Common myeloid progenitor, CD34-positive (primary cell): ENCODE measurements around the gene SLC30A1. TPM values are rescaled to one million over a fixed set of nuclear protein-coding genes. Genes with fewer than 3 reads are reported as not detected.
"Not testable (repeated sequence)": the region's sequence is repeated elsewhere in the genome, so short reads cannot be mapped to it uniquely, and the experiment has no call there.

Source experiments
- CTCF ChIA-PET: fragments of 350-600 bp; sonication (Branson Sonifier 250); formaldehyde crosslinking; loops from one replicate; lab custom pipeline; 2021; ENCODE audit warnings: antibody characterized with exemption; lab: Charles Lee
- POLR2A ChIA-PET: fragments of 350-600 bp; sonication (Branson Sonifier 250); formaldehyde crosslinking; loops from one replicate; lab custom pipeline; 2021; ENCODE audit warnings: antibody characterized with exemption; lab: Charles Lee
- DNase-seq, 3 donors: peaks; one replicate each; pipeline versions ENCODE4 v3.0.0 to v3.0.0-alpha.2; 2013
- H3K27ac ChIP-seq, 2 experiments: 1 replicate in 1 of 2; 2 replicates in 1 of 2; pipeline ENCODE4 v1.7.0; 2013; ENCODE audit warnings: inconsistent platforms in 2 of 2, low read length in 2 of 2, mild to moderate bottlenecking in 2 of 2, low read depth in 1 of 2, moderate library complexity in 1 of 2; ENCODE audit not compliant: severe bottlenecking in 2 of 2, insufficient read depth in 1 of 2, poor library complexity in 1 of 2
- H3K27me3 ChIP-seq, 5 experiments: replicated peaks in 2 of 5; 1 replicate in 3 of 5; 2 replicates in 2 of 5; pipeline versions ENCODE4 v1.6.1 to v1.7.0; 2013; ENCODE audit warnings: low read length in 4 of 5, mild to moderate bottlenecking in 2 of 5, moderate library complexity in 2 of 5, inconsistent platforms in 1 of 5; ENCODE audit not compliant: insufficient read depth in 5 of 5, control insufficient read depth in 4 of 5
- H3K36me3 ChIP-seq, 4 experiments: 1 replicate in 2 of 4; 2 replicates in 2 of 4; pipeline versions ENCODE4 v1.6.1 to v1.7.0; 2013; ENCODE audit warnings: low read length in 3 of 4, control low read depth in 1 of 4, mild to moderate bottlenecking in 1 of 4; ENCODE audit not compliant: control insufficient read depth in 4 of 4, insufficient read depth in 4 of 4
- H3K4me1 ChIP-seq, 4 experiments: 1 replicate in 3 of 4; 2 replicates in 1 of 4; pipeline versions ENCODE4 v1.6.1 to v1.7.1; 2013; ENCODE audit warnings: low read length in 3 of 4, mild to moderate bottlenecking in 3 of 4, control low read depth in 1 of 4, inconsistent platforms in 1 of 4, moderate library complexity in 1 of 4; ENCODE audit not compliant: control insufficient read depth in 4 of 4, insufficient read depth in 4 of 4; ENCODE audit errors: control extremely low read depth in 1 of 4
- H3K4me3 ChIP-seq, 7 experiments: 1 replicate in 4 of 7; 2 replicates in 3 of 7; pipeline versions ENCODE4 v1.5.1 to v1.7.0; 2013; ENCODE audit warnings: mild to moderate bottlenecking in 7 of 7, low read length in 6 of 7, moderate library complexity in 6 of 7, inconsistent platforms in 2 of 7, low read depth in 2 of 7, control low read depth in 1 of 7; ENCODE audit not compliant: insufficient read depth in 4 of 7, control insufficient read depth in 1 of 7; ENCODE audit errors: extremely low read depth in 1 of 7
- H3K9me3 ChIP-seq, 5 experiments: 1 replicate in 4 of 5; 2 replicates in 1 of 5; pipeline versions ENCODE4 v1.6.1 to v1.7.1; 2013; ENCODE audit warnings: low read length in 4 of 5, mild to moderate bottlenecking in 2 of 5, inconsistent platforms in 1 of 5, low read depth in 1 of 5, moderate library complexity in 1 of 5; ENCODE audit not compliant: control insufficient read depth in 4 of 5, insufficient read depth in 2 of 5; ENCODE audit errors: control extremely low read depth in 1 of 5
- WGBS: methylation state at CpG from one replicate; pipeline ENCODE4 v1.1.5; 2013; ENCODE audit not compliant: insufficient coverage; 5-methylcytosine and 5-hydroxymethylcytosine counted together
- polyA plus RNA-seq: library from polyadenylated mRNA; unstranded; fragments of 120-200 nt; gene quantifications from one replicate; pipeline ENCODE4 v1.2.1, GENCODE V29; 2013

SLC30A1 gene
- polyA plus RNA-seq = 4.7 TPM

DNA sequence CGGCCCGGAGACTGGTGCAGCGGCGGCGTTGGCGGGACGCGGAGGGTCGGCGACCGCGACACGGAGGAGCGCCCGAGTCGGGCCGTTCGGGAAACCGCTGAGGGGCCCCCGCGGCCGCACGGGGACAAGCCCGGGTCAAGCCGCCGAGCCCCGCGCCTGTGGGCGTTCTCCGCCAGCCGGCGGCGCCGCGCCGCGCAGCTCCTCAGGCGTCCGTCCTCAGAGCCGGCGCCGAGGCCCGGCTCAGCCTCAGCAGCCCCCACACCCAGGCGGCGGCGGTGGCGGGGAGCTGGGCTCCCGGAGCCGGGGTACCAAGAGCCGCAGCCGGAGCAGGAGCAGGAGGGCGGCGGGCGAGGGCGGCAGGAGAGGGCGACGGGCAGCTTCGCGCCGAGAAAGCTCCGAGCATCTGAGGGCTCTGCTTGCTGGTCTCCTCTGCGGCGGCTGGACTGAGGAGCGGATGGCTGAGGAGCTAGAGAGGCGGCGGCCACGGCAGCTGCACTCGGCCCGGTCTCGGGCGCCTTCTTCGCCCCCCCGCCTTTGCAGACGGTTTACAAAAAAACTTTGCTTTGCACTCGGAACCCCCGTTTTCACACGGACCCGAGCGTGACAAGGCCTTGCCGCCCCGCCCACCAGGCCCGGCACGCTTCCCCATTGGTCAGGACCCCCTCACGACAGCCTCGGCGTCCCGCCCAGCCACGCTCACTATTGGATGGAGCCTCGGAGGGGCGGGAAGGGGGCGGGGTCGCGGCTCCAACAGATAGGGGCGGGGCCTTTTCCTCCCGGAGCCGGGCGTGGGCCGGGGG is at the start of gene SLC30A1:
Gene SLC30A1 (minus strand): TSS at position 522 of the 800 bp plus-strand sequence. CDS start 549 bp downstream, outside the sequence.
- Histone ChIP-seq H3K4me1 (peaks cover 18 to 70% (median 41%) of the 10 kb centered on the region in 4 experiments), H3K27me3 (no peaks in the 10 kb centered on the region), H3K4me3 (peak within 1 kb of the TSS; percentile 76 to 93 (median 87)), H3K27ac (peak within 1 kb of the TSS in 1 of 2 experiments; percentile 70), H3K36me3 (peaks cover 0 to 12% (median 7%) of the 10 kb centered on the region in 4 experiments), H3K9me3 (no peaks in the 10 kb centered on the region)
- DNase-seq = peak; percentile 98 to 99 (median 98)
- POLR2A ChIA-PET = no interaction called here
- CTCF ChIA-PET = interaction anchor here (0.7 to 3.2 kb wide), 16 partner anchors 10 to 81 kb away, joined by 3 to 25 read pairs (median 6); no protein-coding TSS in a partner anchor
- under 1% methylated on average over 78 of the region's 98 CpGs for whole genome bisulfite sequencing

- H3K27ac ChIP-seq = no peak overlapping the region
- 92% methylated on average over 2 of the region's 4 CpGs for WGBS
- peaks cover 6 to 27% (median 20%) of the 10 kb centered on the region in 4 experiments for H3K4me1 ChIP-seq
- no peak for DNase-seq
- CTCF ChIA-PET = interaction anchor here (0.7 to 1.9 kb wide), 8 partner anchors 13 to 114 kb away, joined by 3 to 7 read pairs (median 3); no protein-coding TSS in a partner anchor
- H3K27me3 ChIP-seq = peaks cover 0 to 52% (median 11%) of the 10 kb centered on the region in 5 experiments
- no peaks in the 10 kb centered on the region for H3K9me3 ChIP-seq
- H3K36me3 ChIP-seq = no peaks in the 10 kb centered on the region
- no peak overlapping the region for H3K4me3 ChIP-seq
- POLR2A ChIA-PET = no interaction called here
Observed at GRCh38 chr1:211628417-211628816, 49.5 kb upstream of the SLC30A1 start.

DNA sequence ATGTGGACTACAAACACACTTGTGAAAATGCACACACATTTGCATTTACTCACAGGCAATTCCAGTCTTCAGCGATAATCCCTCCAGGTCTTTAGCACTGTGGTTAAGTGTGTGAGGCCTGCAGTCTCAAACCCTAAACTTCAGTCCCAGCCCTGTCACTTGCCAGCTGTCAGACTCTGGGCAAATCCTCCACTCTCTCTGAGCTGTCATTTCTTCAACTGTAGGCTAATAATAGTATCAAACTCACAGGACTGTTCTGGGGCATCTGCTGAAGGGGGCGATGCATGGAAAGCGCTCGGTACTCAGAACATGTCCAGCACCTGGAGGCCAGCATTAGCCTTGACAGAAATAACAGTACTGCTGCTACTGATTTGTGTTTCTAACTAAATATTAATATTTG is 48.3 kb upstream of the SLC30A1 start:
- Histone ChIP-seq H3K4me3 (no peak overlapping the region), H3K27me3 (peaks cover 0 to 48% (median 13%) of the 10 kb centered on the region in 5 experiments), H3K9me3 (no peaks in the 10 kb centered on the region), H3K4me1 (peaks cover 7 to 19% (median 12%) of the 10 kb centered on the region in 4 experiments), H3K36me3 (no peaks in the 10 kb centered on the region), H3K27ac (no peak overlapping the region)
- no peak for DNase-seq
- 83% methylated on average over 2 of the region's 4 CpGs for WGBS
- POLR2A ChIA-PET = no interaction called here
- CTCF ChIA-PET = interaction anchor here (1.3 to 1.9 kb wide), 2 partner anchors 10 to 22 kb away, joined by 3 to 7 read pairs; no protein-coding TSS in a partner anchor

DNA sequence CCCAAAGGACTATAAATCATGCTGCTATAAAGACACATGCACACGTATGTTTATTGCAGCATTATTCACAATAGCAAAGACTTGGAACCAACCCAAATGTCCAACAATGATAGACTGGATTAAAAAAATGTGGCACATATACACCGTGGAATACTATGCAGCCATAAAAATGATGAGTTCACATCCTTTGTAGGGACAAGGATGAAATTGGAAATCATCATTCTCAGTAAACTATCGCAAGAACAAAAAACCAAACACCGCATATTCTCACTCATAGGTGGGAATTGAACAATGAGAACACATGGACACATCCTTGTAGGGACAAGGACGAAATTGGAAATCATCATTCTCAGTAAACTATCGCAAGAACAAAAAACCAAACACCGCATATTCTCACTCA is 46.9 kb upstream of the SLC30A1 start:
- H3K9me3 ChIP-seq, POLR2A ChIA-PET, H3K36me3 ChIP-seq, DNase-seq, CTCF ChIA-PET, H3K4me3 ChIP-seq, H3K27ac ChIP-seq: not testable (repeated sequence)
- no CpG with 5 or more reads among the region's 7 CpGs for WGBS
- H3K27me3 ChIP-seq = peaks cover 0 to 52% (median 11%) of the 10 kb centered on the region in 5 experiments
- H3K4me1 ChIP-seq = peaks cover 5 to 16% (median 11%) of the 10 kb centered on the region in 4 experiments

GRCh38 chr1:211625040-211625439 is 46.1 kb upstream of the SLC30A1 start:
- peak; percentile 62 to 64 (median 63) for DNase-seq
- H3K36me3 ChIP-seq = no peaks in the 10 kb centered on the region
- H3K4me3 ChIP-seq = no peak overlapping the region
- H3K9me3 ChIP-seq = no peaks in the 10 kb centered on the region
- H3K4me1 ChIP-seq = peaks cover 5 to 18% (median 11%) of the 10 kb centered on the region in 4 experiments
- ChIA-PET POLR2A (interaction anchor here (1.8 kb wide), 1 partner anchor 22 kb away, joined by 4 read pairs; no protein-coding TSS in a partner anchor), CTCF (interaction anchor here (0.6 to 3.7 kb wide), 16 partner anchors 8 to 296 kb away, joined by 3 to 25 read pairs (median 3); partner anchors contain the start of gene SLC30A1)
- H3K27ac ChIP-seq = no peak overlapping the region
- 17% methylated on average over 1 of the region's 2 CpGs for WGBS
- H3K27me3 ChIP-seq = peaks cover 0 to 51% (median 9%) of the 10 kb centered on the region in 5 experiments

- no peaks in the 10 kb centered on the region for H3K36me3 ChIP-seq
- no peaks in the 10 kb centered on the region for H3K9me3 ChIP-seq
- H3K4me3 ChIP-seq = peak overlapping the region in 1 of 7 experiments; percentile 13
- peak; percentile 41 to 69 (median 58) for DNase-seq
- WGBS = 25% methylated on average over 3 of the region's 3 CpGs
- H3K4me1 ChIP-seq = peaks cover 5 to 23% (median 11%) of the 10 kb centered on the region in 4 experiments
- POLR2A ChIA-PET = interaction anchor here (1.8 kb wide), 1 partner anchor 21 kb away, joined by 4 read pairs; no protein-coding TSS in a partner anchor
- no peak overlapping the region for H3K27ac ChIP-seq
- H3K27me3 ChIP-seq = peaks cover 0 to 50% (median 4%) of the 10 kb centered on the region in 5 experiments
- CTCF ChIA-PET = interaction anchor here (0.7 to 3.7 kb wide), 8 partner anchors 10 to 111 kb away, joined by 3 to 25 read pairs (median 4); partner anchors contain the start of gene SLC30A1
Observed at GRCh38 chr1:211623515-211623914, 44.6 kb upstream of the SLC30A1 start.
